Ishikawa (cell line): ENCODE results near the gene ARL8B.

Experiments
- CEBPB ChIP-seq: IDR thresholded peaks from 2 replicates; pipeline ENCODE4 v1.6.1; 2012
- CREB1 ChIP-seq: IDR thresholded peaks from 2 replicates; pipeline ENCODE4 v1.6.1; 2012; ENCODE audit warnings: low read depth
- EGR1 ChIP-seq: IDR thresholded peaks from 2 replicates; pipeline ENCODE4 v1.6.1; 2012
- EP300 ChIP-seq: IDR thresholded peaks from 2 replicates; pipeline ENCODE4 v1.6.1; 2012; ENCODE audit warnings: borderline replicate concordance
- FOXM1 ChIP-seq: IDR thresholded peaks from 2 replicates; pipeline ENCODE4 v1.6.1; 2012; ENCODE audit warnings: low read depth, borderline replicate concordance
- MAX ChIP-seq: IDR thresholded peaks from 2 replicates; pipeline ENCODE4 v1.6.1; 2012
- NFIC ChIP-seq: IDR thresholded peaks from 2 replicates; pipeline ENCODE4 v1.6.1; 2012
- RAD21 ChIP-seq: IDR thresholded peaks from 2 replicates; pipeline ENCODE4 v1.6.1; 2012; ENCODE audit warnings: low read depth
- REST ChIP-seq: IDR thresholded peaks from 2 replicates; pipeline ENCODE4 v1.6.1; 2012; ENCODE audit warnings: low read depth, mild to moderate bottlenecking
- TAF1 ChIP-seq: IDR thresholded peaks from 2 replicates; pipeline ENCODE4 v1.6.1; 2012; ENCODE audit warnings: low read depth, mild to moderate bottlenecking
- TCF12 ChIP-seq: IDR thresholded peaks from 2 replicates; pipeline ENCODE4 v1.6.1; 2012; ENCODE audit warnings: low read depth
- TEAD4 ChIP-seq: IDR thresholded peaks from 2 replicates; pipeline ENCODE4 v1.6.1; 2012
- USF1 ChIP-seq: IDR thresholded peaks from 2 replicates; pipeline ENCODE4 v1.6.1; 2012
- YY1 ChIP-seq: IDR thresholded peaks from 2 replicates; pipeline ENCODE4 v1.6.1; 2012; ENCODE audit warnings: low read depth
- ZBTB7A ChIP-seq: IDR thresholded peaks from 2 replicates; pipeline ENCODE4 v1.6.1; 2012; ENCODE audit warnings: low read depth

The ARL8B gene

GRCh38 chr3:5194801-5195509 lies 72.9 kb downstream of the ARL8B start:
- TF ChIP-seq TCF12 (no peak), USF1 (no peak), REST (no peak), NFIC (no peak), MAX (no peak), YY1 (no peak), RAD21 (no peak), CREB1 (no peak), CEBPB (no peak), TEAD4 (no peak), ZBTB7A (no peak), EP300 (no peak), EGR1 (no peak), FOXM1 (no peak), TAF1 (no peak)

GRCh38 chr3:5195605-5196004 lies 73.5 kb downstream of the ARL8B start:
- TF ChIP-seq FOXM1 (no peak), REST (no peak), USF1 (no peak), EGR1 (no peak), MAX (no peak), EP300 (no peak), TCF12 (no peak), NFIC (no peak), YY1 (no peak), TAF1 (no peak), CEBPB (no peak), CREB1 (no peak), TEAD4 (no peak), ZBTB7A (no peak), RAD21 (no peak)

GRCh38 chr3:5197022-5197421 lies 74.9 kb downstream of the ARL8B start:
- TF ChIP-seq TEAD4 = no peak
- no peak for TF ChIP-seq YY1
- no peak for TF ChIP-seq TAF1
- TF ChIP-seq NFIC = no peak
- no peak for TF ChIP-seq EGR1
- TF ChIP-seq ZBTB7A = no peak
- TF ChIP-seq MAX = no peak
- no peak for TF ChIP-seq FOXM1
- no peak for TF ChIP-seq RAD21
- TF ChIP-seq USF1 = no peak
- no peak for TF ChIP-seq EP300
- TF ChIP-seq CREB1 = no peak

GRCh38 chr3:5197470-5198312 lies 75.6 kb downstream of the ARL8B start:
- TF ChIP-seq TCF12 (no peak), EGR1 (no peak), REST (no peak), RAD21 (no peak), USF1 (no peak), ZBTB7A (no peak), MAX (no peak)
